SH-SY5Y (cell line): ENCODE results near the gene KSR1.

ENCODE experiments used
- GATA2 ChIP-seq: IDR thresholded peaks from 2 replicates; pipeline ENCODE4 v1.6.1; 2011; ENCODE audit warnings: mild to moderate bottlenecking, low read depth, low read length
- GATA3 ChIP-seq: IDR thresholded peaks from 2 replicates; pipeline ENCODE4 v1.6.1; 2011; ENCODE audit warnings: low read depth, mild to moderate bottlenecking, low read length, moderate library complexity

- no peak for TF ChIP-seq GATA2
- TF ChIP-seq GATA3: no peak
Measured at GRCh38 chr17:27567563-27567859, 111.3 kb downstream of the KSR1 start.
